HG02885 (cell line): ENCODE results near the gene FAAP20.

ENCODE experiments used
- ATAC-seq: cut with Tn5 transposase; IDR thresholded peaks from one replicate; pipeline ENCODE4 v1.9.1; 2021; ENCODE audit warnings: mild to moderate bottlenecking; ENCODE audit not compliant: unreplicated experiment, poor library complexity

FAAP20 gene

GRCh38 chr1:2143814-2144500 lies 50.6 kb downstream of the FAAP20 start:
- ATAC-seq: no peak

GRCh38 chr1:2141025-2141424 lies 53.5 kb downstream of the FAAP20 start:
- no peak for ATAC-seq
